Right atrium auricular region (tissue), 2 donors: ENCODE measurements around the gene MAT2A. TPM values are rescaled to one million over a fixed set of nuclear protein-coding genes. Genes with fewer than 3 reads are reported as not detected.

Experiments
- DNase-seq: peaks from one replicate; pipeline ENCODE4 v3.0.0-alpha.2; 2019; ENCODE audit warnings: low spot score
- H3K27ac ChIP-seq, 2 donors: fragments of 200-600 bp; sonication (generic); 1 replicate in 1 of 2; 2 replicates in 1 of 2; pipeline ENCODE4 v1.5.1; 2016 to 2019
- H3K27me3 ChIP-seq, 2 donors: fragments of 200-600 bp; sonication (generic); one replicate each; pipeline versions ENCODE4 v1.5.1 to v1.6.0; 2017 to 2019
- H3K36me3 ChIP-seq: fragments of 200-600 bp; sonication (generic); one replicate; pipeline ENCODE4 v1.5.1; 2016
- H3K4me1 ChIP-seq, 2 donors: fragments of 200-600 bp; sonication (generic); one replicate each; pipeline versions ENCODE4 v1.5.1 to v1.6.0; 2017 to 2019
- H3K4me3 ChIP-seq, 2 donors: fragments of 200-600 bp; sonication (generic); 1 replicate in 1 of 2; 2 replicates in 1 of 2; pipeline ENCODE4 v1.5.1; 2017 to 2019; ENCODE audit warnings: mild to moderate bottlenecking in 1 of 2, moderate library complexity in 1 of 2
- H3K9me3 ChIP-seq, 2 donors: fragments of 200-600 bp; sonication (generic); one replicate each; pipeline ENCODE4 v1.5.1; 2019
- CTCF ChIP-seq, 2 donors: fragments of 200-600 bp; sonication (generic); IDR thresholded peaks; one replicate each; pipeline ENCODE4 v1.5.1; 2019; ENCODE audit warnings: antibody characterized with exemption in 2 of 2
- total RNA-seq, 2 donors: library from RNA; depleted of rRNA; stranded (reverse); fragments of >200 nt; gene quantifications; one replicate each; pipeline ENCODE4 v1.1.0, GENCODE V29; 2016

MAT2A gene
- total RNA-seq, 2 donors from 2014 or later = 95.6 to 101 TPM

- no peak for TF ChIP-seq CTCF (IDR thresholded peaks at IDR 0.05)
- no peak overlapping the region for H3K27ac ChIP-seq
- peaks cover 73% of the 10 kb centered on the region for H3K36me3 ChIP-seq
- H3K9me3 ChIP-seq = no peaks in the 10 kb centered on the region
- H3K4me1 ChIP-seq = no peaks in the 10 kb centered on the region
- H3K4me3 ChIP-seq = no peak overlapping the region
- no peak for DNase-seq
- H3K27me3 ChIP-seq = no peaks in the 10 kb centered on the region
These were observed 11.5 kb downstream of the MAT2A start for GRCh38 chr2:85550486-85550885.

- H3K4me3 ChIP-seq = no peak overlapping the region
- H3K27ac ChIP-seq = no peak overlapping the region
- no peaks in the 10 kb centered on the region for H3K4me1 ChIP-seq
- peak; percentile 70 to 91 for TF ChIP-seq CTCF (IDR thresholded peaks at IDR 0.05)
- peaks cover 65% of the 10 kb centered on the region for H3K36me3 ChIP-seq
- no peaks in the 10 kb centered on the region for H3K27me3 ChIP-seq
- DNase-seq = peak; percentile 89
- no peaks in the 10 kb centered on the region for H3K9me3 ChIP-seq
These were observed 13.0 kb downstream of the MAT2A start for GRCh38 chr2:85551698-85552678.

- peaks cover 60% of the 10 kb centered on the region for H3K36me3 ChIP-seq
- no peak overlapping the region for H3K4me3 ChIP-seq
- no peak for TF ChIP-seq CTCF (IDR thresholded peaks at IDR 0.05)
- no peaks in the 10 kb centered on the region for H3K27me3 ChIP-seq
- no peaks in the 10 kb centered on the region for H3K4me1 ChIP-seq
- no peak overlapping the region for H3K27ac ChIP-seq
- DNase-seq = no peak
- H3K9me3 ChIP-seq = no peaks in the 10 kb centered on the region
These were observed 14.2 kb downstream of the MAT2A start for GRCh38 chr2:85553184-85553583.

- Histone ChIP-seq H3K27me3 (no peaks in the 10 kb centered on the region), H3K4me3 (no peak overlapping the region), H3K9me3 (no peaks in the 10 kb centered on the region), H3K4me1 (peaks cover 0 to 4% of the 10 kb centered on the region in 2 donors), H3K27ac (no peak overlapping the region), H3K36me3 (peaks cover 52% of the 10 kb centered on the region)
- no peak for TF ChIP-seq CTCF (IDR thresholded peaks at IDR 0.05)
- DNase-seq = no peak
These were observed 16.1 kb downstream of the MAT2A start for GRCh38 chr2:85554980-85555612.

- peaks cover 0 to 18% of the 10 kb centered on the region in 2 donors for H3K4me1 ChIP-seq
- no peaks in the 10 kb centered on the region for H3K27me3 ChIP-seq
- no peak overlapping the region for H3K27ac ChIP-seq
- TF ChIP-seq CTCF (IDR thresholded peaks at IDR 0.05) = no peak
- H3K9me3 ChIP-seq = no peaks in the 10 kb centered on the region
- no peak for DNase-seq
- H3K36me3 ChIP-seq = peaks cover 34% of the 10 kb centered on the region
- H3K4me3 ChIP-seq = no peak overlapping the region
These were observed 18.2 kb downstream of the MAT2A start for GRCh38 chr2:85557130-85557529.
